ENCODE data around the gene HDLBP. TPM values are rescaled to one million over a fixed set of nuclear protein-coding genes. Genes with fewer than 3 reads are reported as not detected.
A peak's percentile ranks its signal among the peaks of the same experiment; 100 is the strongest.

HDLBP gene
- total and polyA plus RNA-seq, 2 experiments from 2014 or later: 389 to 437 TPM

DNA sequence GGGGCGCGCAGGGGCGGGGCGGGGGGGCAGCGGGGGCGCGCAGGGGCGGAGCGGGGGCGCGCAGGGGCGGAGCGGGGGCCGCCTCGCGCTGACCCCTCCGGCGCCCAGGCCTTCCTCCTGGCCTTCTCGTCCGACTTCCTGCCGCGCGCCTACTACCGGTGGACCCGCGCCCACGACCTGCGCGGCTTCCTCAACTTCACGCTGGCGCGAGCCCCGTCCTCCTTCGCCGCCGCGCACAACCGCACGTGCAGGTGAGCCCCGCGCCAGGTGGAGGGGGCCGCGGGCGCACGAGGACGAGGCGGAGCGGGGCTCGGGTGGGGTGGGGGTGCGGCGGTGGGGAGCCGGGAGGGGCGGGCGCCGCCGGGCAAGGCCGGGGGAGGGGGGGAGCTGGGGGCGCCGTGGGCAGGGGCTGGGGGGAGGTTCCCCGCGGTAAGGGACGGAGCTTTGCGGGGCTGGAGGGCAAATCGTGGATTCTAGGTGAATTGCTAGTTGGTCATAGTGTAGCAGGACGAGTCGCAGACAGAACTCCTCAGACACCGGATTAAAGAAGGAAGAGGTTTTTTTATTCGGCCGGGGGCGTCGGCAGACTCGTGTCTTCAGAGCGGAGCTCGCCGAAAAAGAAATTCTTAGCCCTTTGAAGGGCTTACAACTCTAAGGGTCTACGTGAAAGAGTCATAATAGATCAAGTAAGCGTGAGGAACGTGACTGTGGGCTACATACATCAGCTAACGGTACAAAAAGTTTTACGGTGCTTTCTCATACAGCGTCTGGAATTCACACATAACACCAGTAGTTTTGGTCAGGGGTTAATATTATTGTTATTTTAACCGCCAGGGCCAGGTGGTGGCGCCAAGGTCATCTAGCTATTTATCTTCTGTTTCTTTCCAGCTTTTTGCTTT, 97.1 kb downstream of the HDLBP start:
- H3K4me2 ChIP-seq: peak overlapping the region; percentile 93
- peaks cover 6% of the 10 kb centered on the region for H3K27me3 ChIP-seq
- H3K27ac ChIP-seq: peak overlapping the region; percentile 53
- DNase-seq (ENCODE audit: low spot score): peak; percentile 74
- TF ChIP-seq, protein P1, sequence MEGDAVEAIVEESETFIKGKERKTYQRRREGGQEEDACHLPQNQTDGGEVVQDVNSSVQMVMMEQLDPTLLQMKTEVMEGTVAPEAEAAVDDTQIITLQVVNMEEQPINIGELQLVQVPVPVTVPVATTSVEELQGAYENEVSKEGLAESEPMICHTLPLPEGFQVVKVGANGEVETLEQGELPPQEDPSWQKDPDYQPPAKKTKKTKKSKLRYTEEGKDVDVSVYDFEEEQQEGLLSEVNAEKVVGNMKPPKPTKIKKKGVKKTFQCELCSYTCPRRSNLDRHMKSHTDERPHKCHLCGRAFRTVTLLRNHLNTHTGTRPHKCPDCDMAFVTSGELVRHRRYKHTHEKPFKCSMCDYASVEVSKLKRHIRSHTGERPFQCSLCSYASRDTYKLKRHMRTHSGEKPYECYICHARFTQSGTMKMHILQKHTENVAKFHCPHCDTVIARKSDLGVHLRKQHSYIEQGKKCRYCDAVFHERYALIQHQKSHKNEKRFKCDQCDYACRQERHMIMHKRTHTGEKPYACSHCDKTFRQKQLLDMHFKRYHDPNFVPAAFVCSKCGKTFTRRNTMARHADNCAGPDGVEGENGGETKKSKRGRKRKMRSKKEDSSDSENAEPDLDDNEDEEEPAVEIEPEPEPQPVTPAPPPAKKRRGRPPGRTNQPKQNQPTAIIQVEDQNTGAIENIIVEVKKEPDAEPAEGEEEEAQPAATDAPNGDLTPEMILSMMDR (IDR thresholded peaks at IDR 0.05; ENCODE audit: poor library complexity): peak; percentile 30
- TF ChIP-seq EZH2 (IDR thresholded peaks at IDR 0.05; ENCODE audit: borderline replicate concordance): no peak
- peak overlapping the region; percentile 89 for H2AFZ ChIP-seq
- H4K20me1 ChIP-seq (ENCODE audit: insufficient read depth, poor library complexity, severe bottlenecking): no peaks in the 10 kb centered on the region
- no peaks in the 10 kb centered on the region for H3K9me3 ChIP-seq (ENCODE audit: low read depth)
- no peaks in the 10 kb centered on the region for H3K79me2 ChIP-seq
- no peaks in the 10 kb centered on the region for H3K9me2 ChIP-seq (replicated peaks; ENCODE audit: insufficient read depth)
- whole genome bisulfite sequencing (ENCODE audit: low lambda C conversion rate, missing lambda C conversion rate): 3% methylated on average over 38 of the region's 83 CpGs
- peak overlapping the region; percentile 79 for H3K4me3 ChIP-seq
- H3K36me3 ChIP-seq (replicated peaks; ENCODE audit: insufficient read depth, low read depth): no peaks in the 10 kb centered on the region
- peaks cover 6% of the 10 kb centered on the region for H3K4me1 ChIP-seq (ENCODE audit: insufficient read depth)

- Histone ChIP-seq H3K4me1 (ENCODE audit: insufficient read depth) (peaks cover 6% of the 10 kb centered on the region), H3K4me2 (peak overlapping the region; percentile 91), H3K27ac (peak overlapping the region; percentile 75), H3K79me2 (no peaks in the 10 kb centered on the region), H3K9me3 (ENCODE audit: low read depth) (no peaks in the 10 kb centered on the region), H3K27me3 (peaks cover 6% of the 10 kb centered on the region), H4K20me1 (ENCODE audit: insufficient read depth, poor library complexity, severe bottlenecking) (no peaks in the 10 kb centered on the region), H2AFZ (peak overlapping the region; percentile 67), H3K4me3 (peak overlapping the region; percentile 9), H3K36me3 (replicated peaks; ENCODE audit: insufficient read depth, low read depth) (no peaks in the 10 kb centered on the region), H3K9me2 (replicated peaks; ENCODE audit: insufficient read depth) (no peaks in the 10 kb centered on the region)
- TF ChIP-seq, protein P1 (IDR thresholded peaks at IDR 0.05; ENCODE audit: poor library complexity): peak; percentile 6
- TF ChIP-seq EZH2phosphoT487 (IDR thresholded peaks at IDR 0.05; ENCODE audit: low read depth, severe bottlenecking, unreplicated experiment) (no peak), EZH2 (IDR thresholded peaks at IDR 0.05; ENCODE audit: borderline replicate concordance) (no peak)
- peak; percentile 86 for DNase-seq (ENCODE audit: low spot score)
- 5% methylated on average over 18 of the region's 77 CpGs for WGBS (ENCODE audit: low lambda C conversion rate, missing lambda C conversion rate)
Measured at GRCh38 chr2:241217320-241218031, 98.0 kb downstream of the HDLBP start.

DNA sequence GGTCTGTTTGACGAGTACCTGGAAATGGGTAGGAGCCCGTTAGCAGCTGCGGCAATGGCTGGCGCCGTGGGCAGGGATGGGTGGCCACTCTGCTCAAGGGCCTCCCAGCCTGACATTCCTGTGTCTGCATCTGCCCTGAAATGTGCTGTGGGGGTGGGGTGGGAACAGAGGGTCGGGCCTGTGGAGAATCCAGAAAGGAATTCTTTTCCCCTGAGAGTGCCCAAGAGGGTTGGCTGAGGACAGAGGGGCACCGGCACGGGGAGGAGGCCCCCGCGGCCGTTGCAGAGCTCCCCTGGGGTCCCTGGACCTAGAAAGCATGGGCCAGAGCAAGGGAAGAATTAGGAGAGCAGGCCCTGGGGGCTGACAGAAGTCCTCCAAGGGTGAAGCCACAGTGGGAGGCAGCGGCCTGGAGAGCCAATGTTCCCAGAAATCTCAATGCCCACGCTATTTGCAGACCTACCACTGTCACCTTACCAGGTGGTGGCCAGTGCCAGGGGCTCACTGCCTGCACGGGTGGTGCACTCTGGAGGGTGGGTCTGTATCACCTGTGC, 99.2 kb downstream of the HDLBP start:
- Histone ChIP-seq H3K4me3 (no peak overlapping the region), H3K9me3 (ENCODE audit: low read depth) (no peaks in the 10 kb centered on the region), H3K4me2 (no peak overlapping the region), H3K4me1 (ENCODE audit: insufficient read depth) (peaks cover 6% of the 10 kb centered on the region), H3K36me3 (replicated peaks; ENCODE audit: insufficient read depth, low read depth) (no peaks in the 10 kb centered on the region), H3K27me3 (peaks cover 6% of the 10 kb centered on the region), H2AFZ (no peak overlapping the region), H4K20me1 (ENCODE audit: insufficient read depth, poor library complexity, severe bottlenecking) (no peaks in the 10 kb centered on the region), H3K9me2 (replicated peaks; ENCODE audit: insufficient read depth) (no peaks in the 10 kb centered on the region), H3K27ac (no peak overlapping the region), H3K79me2 (no peaks in the 10 kb centered on the region)
- 66% methylated on average over 13 of the region's 14 CpGs for WGBS (ENCODE audit: low lambda C conversion rate, missing lambda C conversion rate)
- DNase-seq (ENCODE audit: low spot score): no peak
- TF ChIP-seq EZH2phosphoT487 (IDR thresholded peaks at IDR 0.05; ENCODE audit: low read depth, severe bottlenecking, unreplicated experiment) (no peak), EZH2 (IDR thresholded peaks at IDR 0.05; ENCODE audit: borderline replicate concordance) (no peak)
- TF ChIP-seq, protein P1 (IDR thresholded peaks at IDR 0.05; ENCODE audit: poor library complexity): no peak
